Posterior cingulate gyrus (tissue), 11 donors: ENCODE measurements around the gene RHBDF2.

ENCODE experiments used
- DNase-seq, 10 donors: peaks; one replicate each; pipeline versions ENCODE4 v3.0.0 to v3.0.0-alpha.2; 2020 to 2021; ENCODE audit warnings: mixed read lengths in 3 of 10
- intact Hi-C: fragments of 100-400 bp; cut with DNase I; formaldehyde crosslinking; loops from one replicate; pipeline ENCODE4 v1.15.1; 2023

Gene RHBDF2

DNA sequence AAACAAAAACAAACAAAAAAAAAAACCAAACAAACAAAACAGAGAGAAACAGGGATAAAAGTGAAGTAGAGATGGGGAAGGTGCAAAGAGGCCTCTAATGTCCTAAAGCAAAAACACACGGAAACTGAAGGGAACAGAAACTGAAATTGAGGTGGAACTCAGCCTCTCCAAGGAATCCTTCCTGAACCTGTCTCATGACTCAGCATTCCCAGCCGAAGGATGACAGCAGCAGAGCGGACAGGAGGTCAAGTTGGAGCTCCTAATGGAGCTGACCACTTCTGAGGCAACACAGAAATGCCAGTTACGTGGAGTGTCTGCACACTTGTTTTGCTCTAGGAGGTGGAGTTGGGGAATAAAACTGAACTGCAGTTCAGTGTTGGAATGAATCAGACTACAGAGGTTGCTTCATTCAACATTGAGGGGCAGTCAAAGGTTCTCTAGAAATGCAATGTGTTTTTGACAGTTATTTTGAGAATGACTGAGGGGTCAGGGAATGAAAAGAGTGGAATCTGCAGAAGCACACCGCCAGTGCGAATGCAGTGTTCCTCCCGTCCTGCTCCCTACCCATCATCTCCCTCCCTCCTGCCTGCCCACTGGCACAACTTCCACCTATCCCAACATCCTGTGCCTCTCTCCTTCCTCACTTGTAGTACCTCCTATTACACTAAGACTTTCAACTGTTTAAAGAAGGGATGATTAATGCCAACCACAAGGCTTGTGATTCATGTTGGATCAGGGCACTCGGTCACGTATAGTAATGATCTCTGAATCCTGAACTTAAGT is 54.6 kb downstream of the RHBDF2 start:
- DNase-seq, result peak in 2 of 10 donors; percentile 71 to 74
- intact Hi-C loops, result no loop called here

DNA sequence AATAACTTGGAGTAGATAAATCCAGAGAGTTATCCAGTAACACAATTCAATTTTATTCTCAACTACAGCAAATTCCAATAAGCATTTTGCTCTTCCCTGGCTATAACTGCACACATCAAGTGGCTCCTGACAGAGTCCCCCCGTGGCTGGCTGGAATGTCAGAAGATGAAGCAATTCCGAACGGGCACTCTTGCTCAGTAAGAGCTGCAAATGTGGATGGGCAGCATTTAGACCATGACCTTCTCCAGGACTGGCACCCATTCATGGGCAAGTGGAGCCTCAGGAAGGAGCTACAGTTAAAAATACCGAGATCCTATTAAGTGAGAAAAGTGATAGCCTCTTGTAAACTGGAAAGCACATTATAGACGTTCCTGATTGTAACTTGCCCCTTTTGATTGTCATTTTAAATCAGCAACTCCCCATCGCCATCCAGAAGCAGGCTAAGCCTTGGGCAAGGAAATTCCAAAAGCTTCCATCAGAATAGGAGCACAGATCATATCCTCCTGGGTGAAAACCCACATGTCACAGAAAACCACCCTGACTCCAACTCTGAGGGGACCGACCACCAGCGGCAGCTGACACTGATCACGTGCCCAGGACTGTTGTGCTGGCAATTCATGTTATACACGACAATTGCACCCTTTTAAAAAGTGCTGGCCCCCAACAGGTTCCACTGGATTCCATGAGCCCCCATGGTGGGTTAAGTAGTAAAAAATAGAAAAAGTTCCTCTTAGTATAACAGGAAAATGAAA is 55.4 kb downstream of the RHBDF2 start:
- DNase-seq, result peak in 2 of 10 donors; percentile 32 to 66
- intact Hi-C loops, result no loop called here

DNA sequence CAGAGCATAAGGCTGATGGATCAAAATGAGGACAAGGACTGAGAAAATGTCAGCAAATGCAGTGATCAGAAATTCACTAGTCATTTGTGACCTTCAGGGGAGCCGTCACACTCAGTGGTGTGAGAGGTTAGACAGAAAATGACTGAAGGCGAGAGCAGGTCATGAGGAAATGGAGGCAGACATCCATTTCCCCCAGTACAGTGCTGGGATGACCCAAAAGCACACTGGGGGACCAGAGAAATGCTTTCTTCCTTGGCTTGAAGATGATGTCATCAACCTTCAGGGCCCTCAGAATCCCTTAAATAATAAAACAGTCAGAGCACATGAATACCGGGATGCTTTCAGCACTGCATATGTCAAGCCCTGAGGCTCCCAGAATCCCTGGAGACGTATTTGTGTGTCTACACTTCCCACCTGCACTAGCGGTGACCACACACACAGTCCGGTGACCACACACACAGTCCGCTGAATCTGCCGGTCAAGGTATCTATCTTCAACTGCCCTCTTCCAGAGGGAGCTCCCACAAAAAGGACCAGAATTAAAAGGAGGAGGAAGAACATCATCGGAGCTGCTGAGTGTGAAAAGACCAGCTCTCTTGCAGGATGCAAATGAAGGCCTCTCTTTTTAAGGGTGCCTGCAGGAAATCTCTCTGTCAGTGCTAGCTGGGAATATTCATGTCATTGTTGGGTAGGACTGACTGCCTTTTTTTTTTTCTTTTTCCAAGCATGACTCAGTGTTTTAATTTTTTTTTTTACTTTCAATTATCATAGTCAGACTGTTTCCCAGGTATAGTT is 56.5 kb downstream of the RHBDF2 start:
- peak in 2 of 10 donors; percentile 42 to 45 for DNase-seq
- intact Hi-C loops, result no loop called here

DNA sequence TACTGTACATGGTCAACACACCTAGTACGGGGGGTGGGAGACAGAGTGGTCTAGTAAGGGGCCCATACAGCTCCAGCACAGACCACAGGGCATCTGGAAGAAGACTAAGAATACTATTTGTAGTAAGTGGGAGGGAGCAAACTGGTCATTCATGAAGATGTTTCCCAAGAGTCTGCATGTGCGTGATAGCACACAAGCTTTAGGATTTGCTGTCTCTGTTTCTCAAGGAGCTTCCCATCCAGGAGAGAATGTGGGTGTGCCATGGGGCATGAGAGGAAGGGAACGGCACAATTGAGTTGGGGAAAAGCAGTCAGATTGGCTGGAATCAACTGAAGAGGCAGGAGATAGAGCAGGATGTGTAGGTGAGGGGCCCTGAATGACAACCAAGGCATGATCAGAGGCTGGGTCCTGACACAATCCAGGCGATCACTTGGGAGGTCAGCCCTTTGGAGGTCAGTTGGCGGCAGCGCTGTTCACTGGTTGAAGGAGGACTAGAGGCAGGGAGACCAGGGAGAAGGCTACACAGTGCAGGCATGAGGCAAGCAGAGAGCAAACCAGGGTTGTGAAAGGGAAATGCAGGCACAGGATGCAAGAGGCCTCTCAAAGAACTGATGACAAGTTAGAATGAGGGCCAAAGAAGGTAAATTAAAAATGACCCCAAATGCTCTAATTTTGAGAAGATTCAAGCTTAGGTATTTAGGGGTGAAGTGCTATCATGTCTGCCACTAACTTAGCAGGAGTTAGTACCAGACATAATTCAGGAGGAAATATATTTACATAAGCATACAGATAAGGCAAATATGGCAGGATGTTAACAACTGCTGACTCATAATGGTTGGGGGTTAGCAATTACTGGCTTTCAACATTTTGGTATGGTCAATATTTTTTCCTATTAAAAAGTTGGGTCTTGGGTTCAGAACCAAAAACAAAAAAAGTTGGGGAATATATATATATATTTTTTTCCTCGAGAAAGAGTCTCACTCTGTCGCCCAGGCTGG is 58.6 kb downstream of the RHBDF2 start:
- peak in 1 of 10 donors; percentile 12 for DNase-seq
- intact Hi-C loops, result no loop called here

DNA sequence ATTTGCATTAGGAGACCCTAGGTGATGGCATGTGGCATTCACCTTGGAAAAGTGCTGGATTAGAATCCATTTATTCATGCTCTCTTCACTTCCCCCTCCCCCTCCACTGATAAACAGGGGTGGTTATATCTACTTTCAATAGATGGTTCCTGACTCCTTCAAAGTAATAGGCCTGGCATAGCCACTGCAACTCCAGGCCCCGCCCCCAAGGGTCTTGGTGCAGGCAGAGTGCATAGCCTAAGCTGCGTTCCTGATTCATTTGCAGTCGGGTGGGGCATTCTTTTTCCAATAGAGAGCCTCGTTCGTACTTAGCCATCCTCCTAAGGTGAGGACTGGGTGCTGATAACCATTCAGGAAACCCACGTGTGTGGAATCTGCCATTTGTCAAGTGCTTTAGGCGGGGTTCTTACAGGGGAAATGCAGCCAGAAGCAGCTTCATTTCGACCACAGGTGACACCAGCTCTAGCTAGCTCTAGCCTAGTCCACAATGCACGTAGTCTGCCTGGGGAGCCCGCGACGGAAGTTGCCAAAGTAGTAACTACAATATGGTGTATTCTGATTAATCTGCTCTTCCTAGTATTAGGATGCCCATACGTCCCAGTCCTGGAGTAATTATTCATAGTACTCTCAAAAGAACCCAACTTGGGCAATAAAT is 59.4 kb downstream of the RHBDF2 start:
- DNase-seq, result peak in 1 of 10 donors; percentile 4
- intact Hi-C loops, result no loop called here

DNA sequence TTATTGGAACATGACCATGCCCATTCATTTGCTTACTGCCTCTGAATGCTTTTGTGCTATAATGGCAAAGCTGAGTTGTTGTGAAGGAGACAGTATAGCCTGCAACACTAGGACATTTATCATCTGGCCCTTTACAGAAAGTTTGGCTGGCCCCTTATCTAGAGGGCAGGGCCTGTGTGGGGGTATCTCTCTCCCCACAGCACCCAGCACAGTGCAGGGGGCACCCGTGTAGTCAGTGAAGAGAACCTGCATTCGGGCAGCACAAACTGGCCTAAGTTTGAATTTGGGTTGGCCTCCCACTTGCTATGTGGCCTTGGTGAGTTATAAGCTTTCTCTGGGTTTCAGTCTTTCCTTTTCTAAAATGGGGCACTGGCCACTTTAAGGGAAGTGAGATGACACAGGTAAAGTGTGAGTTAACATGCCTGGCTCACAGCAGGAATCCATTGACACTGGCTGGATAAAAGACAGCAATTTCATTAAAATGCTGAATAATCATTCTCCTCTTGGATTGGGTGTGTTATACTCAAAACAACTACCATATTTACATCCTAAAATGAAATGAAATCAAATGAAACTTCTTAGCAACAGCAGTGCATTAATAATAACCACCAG is 60.4 kb downstream of the RHBDF2 start:
- intact Hi-C loops, result no loop called here

DNA sequence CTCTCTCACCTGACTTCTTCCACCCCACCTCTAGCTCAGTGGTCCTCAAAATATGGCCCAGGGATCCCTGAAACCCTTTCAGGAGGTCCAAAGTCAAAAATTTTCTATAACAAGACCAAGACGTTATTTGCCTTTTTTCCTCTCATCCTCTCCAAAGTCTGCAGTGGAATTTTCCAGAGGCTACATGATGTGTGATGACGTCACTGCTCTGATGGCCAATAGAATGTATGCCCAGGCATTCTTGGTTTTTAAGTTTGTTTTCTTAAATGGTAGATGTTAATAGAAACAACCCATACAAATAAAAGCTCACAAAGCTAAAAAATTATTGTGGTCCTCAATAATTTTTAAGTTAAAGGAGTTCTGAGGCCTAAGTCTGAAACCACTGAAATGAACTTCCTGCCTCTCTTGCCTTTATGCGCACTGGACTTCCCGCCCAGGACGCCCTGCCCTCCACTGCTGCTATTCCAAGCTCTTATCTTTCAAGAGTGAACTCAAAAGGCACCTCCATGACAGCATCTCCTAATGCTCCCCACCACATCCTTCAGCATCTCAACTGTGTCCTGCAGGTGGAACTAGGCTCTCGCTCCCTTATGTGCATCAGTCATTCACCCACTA is 61.8 kb downstream of the RHBDF2 start:
- peak in 1 of 10 donors; percentile 9 for DNase-seq
- intact Hi-C loops, result no loop called here

More for the DNA sequence above, 60.4 kb downstream of the RHBDF2 start:
- peak in 1 of 10 donors; percentile 13 for DNase-seq

DNA sequence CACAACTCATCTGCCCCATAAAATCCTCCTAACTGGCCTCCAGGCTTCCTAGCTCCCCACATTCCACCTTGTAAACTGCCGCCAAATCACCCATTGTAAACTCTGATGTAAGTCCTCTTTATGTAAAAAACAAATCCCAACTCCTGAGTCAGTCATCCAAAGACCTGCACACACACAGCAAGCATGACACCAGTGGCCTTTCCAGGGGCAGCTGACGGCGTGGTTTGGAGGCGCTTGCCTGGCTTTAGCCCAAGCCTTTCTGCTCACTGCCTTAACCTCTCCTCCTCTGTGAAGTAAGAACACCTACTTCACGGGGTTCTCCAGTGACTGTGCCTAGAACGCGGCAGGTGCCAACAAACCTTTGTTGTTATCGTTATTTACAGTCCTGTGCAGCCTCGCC is 62.3 kb downstream of the RHBDF2 start:
- intact Hi-C loops, result no loop called here
- DNase-seq, result peak in 1 of 10 donors; percentile 38

DNA sequence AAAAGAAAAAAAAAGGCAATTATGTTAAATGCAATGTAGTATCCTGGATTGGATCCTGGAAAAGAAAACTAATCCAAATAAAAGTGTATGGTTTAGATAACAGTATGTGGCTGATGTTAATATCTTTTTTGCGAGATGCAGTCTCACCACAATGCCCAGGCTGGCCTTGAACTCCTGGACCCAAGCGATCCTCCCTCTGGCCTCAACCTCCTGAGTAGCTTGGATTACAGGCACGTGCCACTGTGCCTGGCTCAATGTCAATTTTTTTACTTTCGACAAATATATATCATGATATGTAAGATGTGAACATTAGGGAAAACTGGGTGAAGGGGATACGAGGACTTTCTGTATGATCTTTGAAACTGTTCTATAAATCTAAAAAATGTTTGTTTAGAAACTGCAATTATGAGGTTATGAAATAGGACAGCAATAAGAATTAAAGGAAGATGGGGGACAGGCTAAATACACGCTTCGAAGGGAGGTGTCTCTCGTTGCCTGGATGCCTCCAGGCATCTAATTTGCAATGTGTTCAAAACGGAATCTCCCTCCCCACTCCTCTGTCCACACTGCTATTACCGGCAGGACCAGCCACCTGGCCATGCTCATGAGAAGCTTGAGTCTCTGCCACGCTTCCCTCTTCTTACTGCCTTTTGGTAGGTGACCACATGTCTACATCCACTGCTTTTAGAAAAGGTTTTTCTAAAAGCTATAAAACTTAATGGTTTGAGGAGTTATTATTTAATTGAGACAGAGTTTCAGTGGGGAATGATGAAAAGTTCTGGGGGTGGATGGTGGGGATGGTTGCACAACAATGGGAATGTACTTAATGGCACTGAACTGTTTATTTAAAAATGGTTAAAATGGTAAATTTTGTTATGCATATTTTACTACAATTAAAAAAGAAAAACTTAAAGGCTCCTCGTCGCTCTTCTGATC is 63.5 kb downstream of the RHBDF2 start:
- DNase-seq, result peak in 1 of 10 donors; percentile 76
- intact Hi-C loops, result no loop called here

DNA sequence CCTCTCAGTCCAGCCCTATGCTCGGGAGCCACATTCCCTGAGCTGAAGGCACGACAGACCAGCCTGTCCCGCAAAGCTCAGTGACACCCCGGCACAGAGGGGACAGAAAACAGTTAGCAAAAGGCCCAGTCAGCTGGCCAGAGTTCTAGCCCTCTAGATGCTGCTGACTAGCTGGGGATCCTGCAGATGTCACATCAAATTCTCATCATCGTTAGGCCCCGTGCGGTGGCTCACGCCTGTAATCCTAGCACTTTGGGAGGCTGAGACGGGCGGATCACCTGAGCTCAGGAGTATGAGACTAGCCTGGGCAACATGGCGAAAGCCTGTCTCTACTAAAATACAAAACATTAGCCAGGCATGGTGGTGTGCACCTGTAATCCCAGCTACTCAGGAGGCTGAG is 65.5 kb downstream of the RHBDF2 start:
- intact Hi-C loops, result no loop called here
- DNase-seq, result peak in 1 of 10 donors; percentile 33

DNA sequence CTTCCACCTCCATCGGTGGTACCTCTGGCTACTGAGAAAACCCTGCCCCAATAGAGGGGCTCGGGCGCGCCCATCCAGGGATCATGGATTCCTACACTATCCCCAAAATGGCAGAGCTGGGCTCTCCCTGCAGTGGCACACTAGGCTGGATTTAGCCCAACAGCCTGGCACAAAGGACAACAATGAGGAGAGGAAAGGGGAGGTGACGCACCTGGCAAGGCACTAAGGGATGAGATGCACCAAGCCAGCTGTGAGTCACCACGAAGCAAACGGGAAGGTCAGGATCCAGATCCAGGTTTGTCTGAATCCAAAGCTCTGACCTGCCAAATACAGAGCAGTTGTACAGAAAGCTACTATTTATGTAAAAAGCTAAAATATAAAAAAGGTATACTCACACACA is 66.4 kb downstream of the RHBDF2 start:
- peak in 2 of 10 donors; percentile 40 to 54 for DNase-seq
- intact Hi-C loops, result no loop called here

DNA sequence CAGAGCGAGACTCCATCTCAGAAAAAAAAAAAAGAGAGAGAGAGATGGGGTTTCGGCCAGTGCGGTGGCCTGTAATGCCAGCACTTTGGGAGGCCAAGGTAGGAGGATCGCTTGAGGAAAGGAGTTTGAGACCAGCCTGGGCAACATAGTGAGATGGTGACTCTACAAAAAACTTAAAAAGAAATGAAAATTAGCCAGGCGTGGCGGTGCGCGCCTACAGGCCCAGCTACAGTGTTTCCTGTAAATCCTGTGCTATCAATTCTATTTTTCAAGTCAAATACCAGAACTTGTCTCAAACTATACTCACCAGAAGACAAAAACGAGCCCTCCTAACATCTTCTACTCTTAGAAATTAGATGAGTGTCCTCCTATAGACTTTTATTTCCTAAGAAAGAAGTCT is 67.5 kb downstream of the RHBDF2 start:
- intact Hi-C loops, result no loop called here

DNA sequence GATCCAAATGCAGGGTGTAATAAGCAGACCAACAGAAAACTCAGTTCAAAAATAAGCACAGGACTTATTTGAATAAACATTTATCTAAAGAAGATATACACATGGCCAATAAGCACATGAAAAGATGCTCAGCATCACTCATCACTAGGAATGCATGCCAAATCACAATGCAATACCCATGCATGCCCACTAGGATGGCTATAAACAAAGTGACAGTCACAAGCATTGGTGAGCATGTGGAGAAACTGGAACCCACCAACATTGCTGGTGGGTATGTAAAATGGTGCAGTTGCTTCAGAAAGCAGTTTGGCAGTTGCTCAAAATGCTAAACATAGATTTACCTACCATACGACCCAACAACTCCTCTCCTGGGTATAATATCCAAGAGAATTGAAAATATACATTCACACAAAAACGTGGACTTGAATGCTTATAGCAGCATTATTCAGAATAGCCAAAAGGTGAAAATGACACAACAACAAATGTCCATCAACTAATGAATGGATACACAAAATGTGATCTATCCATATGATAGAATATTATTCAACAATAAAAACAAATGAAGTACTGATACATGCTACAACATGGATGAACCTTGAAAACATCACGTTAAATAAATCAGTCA is 68.4 kb downstream of the RHBDF2 start:
- intact Hi-C loops, result no loop called here
- no peak for DNase-seq

More for the DNA sequence above, 67.5 kb downstream of the RHBDF2 start:
- peak in 2 of 10 donors; percentile 11 to 30 for DNase-seq

DNA sequence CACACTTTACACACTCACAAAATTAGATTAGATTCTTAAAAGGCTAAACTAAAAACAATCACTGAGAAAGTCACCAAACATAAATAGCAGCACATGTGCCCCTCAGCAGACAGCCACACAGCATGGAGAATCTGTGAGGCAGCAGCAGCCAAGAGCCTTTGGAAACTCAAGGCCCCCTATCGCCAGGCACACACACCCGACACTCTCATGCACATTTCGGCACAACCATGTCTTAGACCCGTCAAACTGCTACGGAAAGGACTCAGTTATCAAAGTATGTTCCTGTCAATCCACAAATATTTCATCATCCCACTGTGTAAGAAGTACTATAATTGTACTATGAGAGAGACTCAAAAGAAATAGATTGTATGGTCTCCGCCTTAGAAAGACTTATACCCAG is 69.2 kb downstream of the RHBDF2 start:
- intact Hi-C loops, result no loop called here
- DNase-seq, result peak in 2 of 10 donors; percentile 22 to 32

DNA sequence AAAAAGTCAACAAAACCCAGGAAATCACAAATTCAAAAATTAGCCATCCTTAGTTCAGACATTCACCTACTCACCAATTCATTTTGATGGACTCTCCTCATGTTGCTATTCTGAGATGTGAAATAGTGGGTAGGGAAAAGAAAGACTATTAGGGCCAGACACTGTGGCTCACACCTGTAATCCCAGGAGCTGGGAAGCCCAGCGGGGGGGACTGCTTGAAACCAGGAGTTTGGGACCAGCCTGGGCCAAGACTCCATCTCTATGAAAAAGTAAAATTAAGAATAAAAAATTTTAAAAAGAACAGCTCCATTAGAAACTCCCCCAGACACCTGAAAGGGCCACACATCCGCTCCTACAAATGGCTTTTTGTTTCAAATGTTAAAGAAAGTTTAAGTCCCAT is 69.7 kb downstream of the RHBDF2 start:
- DNase-seq, result peak in 2 of 10 donors; percentile 1 to 60
- intact Hi-C loops, result no loop called here

DNA sequence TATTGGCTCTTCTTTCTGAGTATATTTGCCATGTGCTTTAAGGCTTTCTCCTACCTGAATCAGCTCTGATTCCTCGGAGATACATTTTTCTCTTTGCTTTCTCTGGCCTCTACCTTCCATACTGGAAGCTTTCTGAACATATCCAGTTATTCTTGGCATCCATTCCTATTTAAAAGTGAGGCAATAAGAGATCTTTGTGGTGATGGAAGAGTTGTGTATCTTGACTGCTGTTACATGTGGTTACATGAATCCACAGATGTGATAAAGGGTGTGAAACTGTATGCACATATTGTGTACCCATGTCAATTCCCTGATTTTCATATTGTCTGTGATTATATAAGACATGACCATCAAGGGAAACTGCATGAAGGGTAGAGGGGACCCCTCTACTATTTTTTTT is 72.7 kb downstream of the RHBDF2 start:
- intact Hi-C loops, result no loop called here
- no peak for DNase-seq
